NCI-H446 treated with DMSO at 0.1 percent for 48 hours (cell line): ENCODE measurements around the gene LRRN4.

ENCODE experiments used
- DNase-seq: peaks from one replicate; lab custom pipeline; 2025; lab: John Stamatoyannopoulos, UW

LRRN4 gene

DNA sequence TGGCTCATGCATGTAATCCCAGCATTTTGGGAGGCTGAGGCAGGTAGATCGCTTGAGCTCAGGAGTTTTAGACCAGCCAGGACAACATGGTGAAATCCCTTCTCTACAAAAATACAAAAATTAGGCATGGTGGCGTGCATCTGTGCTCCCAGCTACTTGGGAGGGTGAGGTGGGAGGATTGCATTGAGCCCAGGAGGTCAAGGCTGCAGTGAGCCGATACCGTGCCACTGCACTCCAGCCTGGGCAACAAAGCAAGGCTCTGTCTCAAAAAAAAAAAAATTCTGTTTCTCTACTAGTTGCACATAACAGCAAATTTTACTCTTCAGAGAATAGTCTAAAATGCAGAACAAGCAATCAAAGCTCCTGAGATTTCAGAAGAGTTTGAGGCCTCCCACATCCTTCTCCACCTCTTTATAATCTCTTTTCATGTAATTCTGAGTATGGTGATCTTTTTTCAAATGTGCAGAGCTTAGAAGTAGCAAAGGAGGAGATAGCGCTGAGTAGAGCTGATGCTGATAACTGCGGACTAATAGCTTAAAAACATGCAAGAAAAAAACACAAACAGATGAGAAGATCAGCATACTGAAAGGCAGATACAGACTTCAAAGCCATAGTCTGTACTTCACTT is 23.3 kb downstream of the LRRN4 start:
- DNase-seq = no peak

DNA sequence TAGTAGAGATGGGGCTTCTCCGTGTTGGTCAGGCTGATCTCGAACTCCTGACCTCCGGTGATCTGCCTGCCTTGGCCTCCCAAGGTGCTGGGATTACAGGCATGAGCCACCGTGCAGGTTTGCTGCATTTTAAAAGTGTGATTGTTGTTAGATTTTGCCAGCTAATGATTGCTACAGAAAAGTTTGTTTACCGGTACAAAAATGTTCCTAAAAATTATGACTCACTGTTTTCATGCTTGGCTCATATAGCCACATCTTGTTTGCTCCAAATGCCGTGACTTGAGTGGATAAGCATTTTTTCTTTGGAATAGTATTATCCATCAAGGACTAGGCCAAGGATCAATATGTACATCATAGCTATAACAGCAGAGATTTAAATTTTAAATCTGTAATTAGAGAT is 24.3 kb downstream of the LRRN4 start:
- no peak for DNase-seq

DNA sequence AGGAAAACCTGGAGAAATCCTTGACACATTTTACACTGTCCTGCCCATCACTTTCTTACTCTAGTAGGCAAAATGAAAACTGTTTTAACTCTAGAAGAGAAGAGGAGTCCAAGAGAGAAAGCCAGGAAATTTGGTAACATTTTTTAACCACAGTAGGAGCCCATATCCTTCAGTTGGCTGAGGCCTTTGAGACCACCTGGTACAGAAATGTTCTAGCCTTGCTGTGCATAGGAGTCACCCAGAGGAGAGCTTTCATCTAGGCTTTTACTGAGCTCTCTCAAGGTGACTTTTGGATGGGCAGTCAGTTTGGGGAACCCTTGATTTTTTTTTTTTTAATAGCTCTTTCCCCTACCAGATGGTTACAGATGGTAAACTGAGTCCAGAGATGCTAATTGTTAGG is 25.0 kb downstream of the LRRN4 start:
- no peak for DNase-seq

DNA sequence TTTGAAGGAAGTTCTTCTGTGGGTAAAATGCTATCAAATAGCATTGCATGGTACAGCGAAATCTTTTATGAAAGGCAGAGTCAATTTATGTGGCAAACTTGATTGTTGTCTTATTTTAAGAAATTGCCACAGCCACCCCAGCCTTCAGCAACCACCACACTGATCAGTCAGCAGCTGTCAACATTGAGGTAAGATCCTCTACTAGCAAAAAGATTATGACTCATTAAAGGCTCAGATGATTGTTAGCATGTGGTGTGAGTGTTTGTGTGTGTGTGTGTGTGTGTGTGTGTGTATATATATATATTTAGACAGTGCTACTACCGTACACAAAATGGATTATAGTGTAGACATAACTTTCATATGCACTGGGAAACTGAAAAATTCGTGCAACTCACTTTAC is 27.8 kb downstream of the LRRN4 start:
- DNase-seq = no peak

DNA sequence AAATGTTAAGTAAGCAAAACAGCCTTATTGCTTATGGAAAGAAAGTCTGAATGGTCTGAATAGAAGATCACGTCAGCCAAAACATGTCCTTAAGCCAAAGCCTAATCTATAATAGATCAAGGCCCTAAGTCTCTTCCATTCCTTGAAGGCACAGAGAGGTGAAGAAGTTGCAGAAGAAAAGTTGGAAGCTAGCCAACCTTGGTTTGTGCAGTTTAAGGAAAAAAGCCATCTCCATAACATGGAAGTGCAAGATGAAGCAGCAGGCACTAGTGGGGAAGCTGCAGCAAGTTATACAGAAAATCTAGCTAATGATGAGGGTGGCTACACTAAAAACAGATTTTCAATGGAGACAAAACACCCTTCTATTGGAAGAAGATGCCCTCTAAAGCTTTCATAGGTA is 29.1 kb downstream of the LRRN4 start:
- no peak for DNase-seq

DNA sequence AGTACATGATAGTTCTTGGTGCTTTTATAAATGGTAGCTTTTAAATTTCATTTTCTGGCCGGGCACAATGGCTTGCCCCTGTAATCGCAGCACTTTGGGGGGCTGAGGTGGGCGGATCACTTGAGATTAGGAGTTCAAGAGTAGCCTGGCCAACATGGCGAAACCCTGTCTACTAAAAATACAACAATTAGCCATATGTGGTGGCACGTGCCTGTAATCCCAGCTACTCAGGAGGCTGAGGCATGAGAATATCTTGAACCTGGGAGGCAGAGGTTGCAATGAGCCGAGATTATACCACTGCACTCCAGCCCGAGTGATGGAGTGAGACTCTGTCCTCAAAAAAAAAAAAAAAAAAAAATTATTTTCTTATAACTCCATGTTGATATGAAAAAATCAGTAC is 36.0 kb downstream of the LRRN4 start:
- DNase-seq = no peak

DNA sequence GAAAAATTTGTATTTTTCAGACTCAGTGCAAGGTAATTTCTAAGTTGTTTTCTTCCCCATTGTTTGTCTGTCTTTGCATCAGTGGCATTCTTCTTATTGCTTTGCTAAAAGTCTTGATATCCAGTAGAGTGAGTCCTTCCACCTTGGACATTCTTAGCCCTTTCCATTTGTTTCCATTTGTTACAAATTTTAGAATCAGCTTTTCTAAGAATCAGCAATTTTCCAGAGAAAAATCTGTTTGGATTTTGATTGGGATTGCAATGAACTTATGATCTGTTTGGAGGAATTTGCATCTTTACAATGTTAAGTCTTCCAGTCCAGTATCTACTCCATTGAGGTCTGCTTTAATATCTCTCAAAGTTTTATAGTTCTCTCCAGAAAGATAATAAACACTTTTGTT is 36.4 kb downstream of the LRRN4 start:
- no peak for DNase-seq

DNA sequence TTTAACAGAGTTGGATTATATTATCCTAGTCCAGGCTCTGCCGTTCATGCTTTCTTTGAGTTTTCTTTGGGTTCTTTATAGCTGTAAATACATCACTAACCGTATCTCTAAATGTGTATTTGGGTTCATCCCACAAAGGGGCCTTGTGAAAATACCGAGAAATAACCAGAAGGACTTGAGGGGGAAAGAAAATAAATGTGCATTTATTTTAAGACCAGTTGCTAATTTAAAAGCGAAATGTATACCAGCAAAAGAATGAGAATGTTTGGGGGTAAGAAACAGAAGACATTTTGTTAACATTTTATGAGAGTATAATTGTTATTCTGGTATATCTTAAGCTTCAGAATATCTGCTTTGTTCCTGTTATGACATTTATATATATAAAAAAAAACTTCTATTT is 38.9 kb downstream of the LRRN4 start:
- no peak for DNase-seq

DNA sequence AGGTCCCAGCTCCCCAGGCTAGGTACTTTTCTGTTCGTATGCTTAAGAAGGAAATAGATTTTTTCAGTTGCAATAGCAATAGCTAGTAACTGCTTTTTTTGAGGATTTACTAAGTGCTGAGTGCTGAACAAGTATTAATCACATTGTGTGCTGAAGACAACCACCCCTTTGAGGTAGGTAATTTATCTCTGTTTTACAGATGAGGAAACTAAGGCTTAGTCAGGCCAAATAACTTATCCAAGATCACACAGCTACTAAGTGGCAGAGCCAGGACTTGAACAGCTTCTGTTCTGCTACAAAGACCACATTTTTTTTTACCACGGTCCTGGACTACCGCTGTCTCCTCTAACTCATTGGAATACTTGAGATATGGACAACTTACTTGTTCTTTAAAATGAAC is 39.8 kb downstream of the LRRN4 start:
- no peak for DNase-seq

DNA sequence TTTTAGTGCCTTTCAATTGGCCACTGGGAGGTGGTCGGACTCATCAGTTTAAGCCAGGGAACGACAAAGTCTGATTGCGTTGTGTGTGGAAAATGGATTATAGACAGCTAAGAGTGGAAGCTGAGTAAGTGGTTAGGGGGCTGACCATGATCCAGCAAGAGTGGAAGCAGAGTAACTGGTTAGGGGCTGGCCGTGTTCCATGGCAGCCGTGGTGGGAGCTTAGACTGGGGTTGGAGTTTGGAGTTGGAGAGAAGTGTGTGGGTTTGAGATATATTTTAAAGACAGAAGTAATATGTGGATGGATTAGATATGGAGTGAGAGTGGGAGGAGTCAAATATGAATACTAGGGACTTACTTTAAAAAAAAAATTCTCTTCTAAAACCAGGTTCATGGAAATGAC is 41.7 kb downstream of the LRRN4 start:
- no peak for DNase-seq

DNA sequence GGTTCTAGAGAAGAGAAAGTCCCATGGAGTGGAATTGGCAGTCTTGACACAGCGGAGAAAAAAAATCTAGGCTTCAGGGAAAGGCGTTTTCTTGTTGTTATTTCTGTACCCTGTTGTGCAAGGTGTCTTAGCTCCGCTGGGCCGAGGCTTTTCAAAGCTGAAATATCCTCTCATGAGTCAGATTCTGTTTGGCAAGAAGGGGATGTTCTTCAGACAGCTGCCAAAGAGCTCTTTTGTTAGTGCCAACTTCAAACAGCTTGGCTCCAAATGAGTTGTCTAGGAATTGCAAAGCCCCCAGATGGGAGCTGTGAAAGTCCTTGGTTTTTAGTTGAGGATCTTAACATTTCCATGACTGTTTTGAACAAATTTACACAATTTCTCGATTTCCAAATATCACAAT is 45.6 kb downstream of the LRRN4 start:
- DNase-seq = peak; percentile 89

DNA sequence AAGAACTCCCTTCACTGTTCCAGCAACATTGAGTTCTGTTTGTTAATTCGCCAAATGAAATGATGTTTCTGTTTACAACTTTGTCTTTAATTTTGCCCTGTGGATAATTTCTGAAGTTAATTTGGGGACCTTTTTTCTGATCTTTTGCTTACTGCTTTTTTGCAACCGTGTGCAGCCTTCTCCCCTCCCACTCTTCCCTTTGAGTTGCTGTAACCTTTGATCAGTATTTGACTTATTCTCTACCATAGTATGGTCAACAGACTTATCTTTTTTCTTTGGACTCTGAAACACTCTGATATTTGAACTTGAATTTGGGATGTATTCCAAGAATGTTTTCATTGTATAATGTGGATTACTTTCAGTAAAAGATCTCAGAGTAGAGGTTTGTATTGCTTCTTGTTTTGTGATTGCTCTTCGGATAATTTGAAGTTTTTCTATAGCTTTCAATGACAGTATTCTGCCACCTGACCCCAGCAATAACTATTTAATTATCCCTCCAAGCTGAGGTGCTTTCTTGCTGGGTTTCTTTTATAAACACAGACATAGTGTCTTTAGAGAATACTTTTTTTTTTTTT is 46.2 kb downstream of the LRRN4 start:
- DNase-seq = no peak

DNA sequence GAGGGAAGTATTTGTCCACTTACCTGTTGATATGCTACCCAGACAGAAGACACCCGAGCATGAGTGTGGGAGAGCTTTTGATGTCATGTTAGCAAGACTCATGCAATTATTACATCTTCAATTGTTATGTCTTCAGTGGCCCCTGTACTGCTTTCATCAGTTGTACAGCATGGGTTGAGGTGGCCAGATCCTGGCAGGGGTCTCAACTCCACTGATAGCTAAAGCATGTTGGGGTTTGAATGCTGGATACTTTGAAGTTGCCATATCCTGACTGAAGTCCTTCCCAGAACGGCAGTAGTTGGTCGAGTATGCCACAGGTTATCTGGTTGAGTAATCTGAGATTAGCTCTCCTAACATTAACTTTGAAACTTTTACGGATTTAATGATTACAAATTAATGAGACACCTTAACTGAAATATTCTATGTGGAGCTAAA is 46.7 kb downstream of the LRRN4 start:
- no peak for DNase-seq

DNA sequence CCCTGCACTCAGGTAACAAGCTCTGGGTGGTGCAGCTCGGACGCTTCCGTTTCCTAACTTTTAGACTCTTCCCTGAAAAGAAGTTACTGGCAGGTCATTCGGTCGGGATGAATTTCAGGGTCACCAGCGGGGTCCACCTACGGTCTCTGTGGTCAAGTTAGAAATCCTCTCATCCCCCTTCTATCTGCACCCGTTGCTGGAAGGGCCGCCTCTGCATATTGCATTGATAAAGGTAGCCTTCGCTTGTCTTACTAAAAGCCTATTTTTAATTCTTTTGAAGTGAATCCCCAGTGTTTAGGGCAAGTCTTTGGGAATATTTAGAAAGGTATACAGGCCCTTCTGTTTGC is 47.3 kb downstream of the LRRN4 start:
- no peak for DNase-seq

DNA sequence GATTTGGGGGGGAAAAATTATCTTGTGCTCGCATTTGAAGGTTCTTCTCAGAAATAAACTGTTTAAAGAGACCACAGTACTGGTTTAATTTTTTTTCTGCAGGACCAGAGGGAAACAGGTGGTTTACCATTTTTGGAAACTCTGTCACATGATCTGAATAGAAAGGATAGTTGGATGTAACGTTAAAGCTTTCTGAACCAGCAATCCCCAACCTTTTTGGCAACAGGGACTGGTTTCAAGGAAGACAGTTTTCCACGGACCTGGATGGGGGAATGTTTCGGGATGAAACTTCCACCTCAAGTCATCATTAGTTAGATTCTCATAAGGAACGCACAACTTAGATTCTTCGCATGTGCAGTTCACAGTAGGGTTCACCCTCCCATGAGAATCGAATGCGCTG is 53.0 kb downstream of the LRRN4 start:
- DNase-seq = no peak

DNA sequence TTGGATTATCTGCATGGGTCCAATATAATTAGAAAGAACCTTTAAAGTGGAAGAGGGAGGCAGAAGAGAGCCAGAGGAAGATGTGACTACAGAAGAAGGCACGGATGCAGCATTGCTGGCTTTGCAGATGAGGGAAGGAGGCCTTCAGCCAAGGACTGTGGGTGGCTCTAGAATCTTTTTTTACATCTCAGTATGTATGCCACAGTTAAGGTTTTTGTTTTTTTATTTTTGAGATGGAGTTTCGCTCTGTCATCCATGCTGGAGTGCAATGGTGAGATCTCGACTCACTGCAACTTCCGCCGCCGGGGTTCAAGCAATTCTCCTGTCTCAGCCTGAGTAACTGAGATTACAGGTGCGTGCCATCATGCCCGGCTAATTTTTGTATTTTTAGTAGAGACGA is 54.1 kb downstream of the LRRN4 start:
- DNase-seq = no peak

DNA sequence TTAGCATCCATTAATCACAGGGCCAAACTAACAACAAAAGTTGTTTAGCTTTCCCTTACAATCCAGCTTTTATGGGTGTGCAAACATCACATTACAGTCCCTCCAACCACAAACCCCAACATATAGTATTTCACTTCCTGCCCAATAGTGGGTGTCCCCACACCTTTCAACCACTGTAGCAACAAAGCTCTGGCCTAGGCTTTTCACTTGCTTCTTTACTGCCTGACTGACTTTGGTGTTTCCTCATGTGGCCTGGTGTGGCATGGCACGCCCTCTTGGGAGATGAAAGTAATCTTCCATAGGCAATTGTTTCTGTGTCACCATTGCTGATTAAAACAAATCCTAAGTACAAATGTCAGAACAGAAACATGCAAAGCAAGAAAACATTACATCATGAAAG is 57.1 kb downstream of the LRRN4 start:
- DNase-seq = no peak

DNA sequence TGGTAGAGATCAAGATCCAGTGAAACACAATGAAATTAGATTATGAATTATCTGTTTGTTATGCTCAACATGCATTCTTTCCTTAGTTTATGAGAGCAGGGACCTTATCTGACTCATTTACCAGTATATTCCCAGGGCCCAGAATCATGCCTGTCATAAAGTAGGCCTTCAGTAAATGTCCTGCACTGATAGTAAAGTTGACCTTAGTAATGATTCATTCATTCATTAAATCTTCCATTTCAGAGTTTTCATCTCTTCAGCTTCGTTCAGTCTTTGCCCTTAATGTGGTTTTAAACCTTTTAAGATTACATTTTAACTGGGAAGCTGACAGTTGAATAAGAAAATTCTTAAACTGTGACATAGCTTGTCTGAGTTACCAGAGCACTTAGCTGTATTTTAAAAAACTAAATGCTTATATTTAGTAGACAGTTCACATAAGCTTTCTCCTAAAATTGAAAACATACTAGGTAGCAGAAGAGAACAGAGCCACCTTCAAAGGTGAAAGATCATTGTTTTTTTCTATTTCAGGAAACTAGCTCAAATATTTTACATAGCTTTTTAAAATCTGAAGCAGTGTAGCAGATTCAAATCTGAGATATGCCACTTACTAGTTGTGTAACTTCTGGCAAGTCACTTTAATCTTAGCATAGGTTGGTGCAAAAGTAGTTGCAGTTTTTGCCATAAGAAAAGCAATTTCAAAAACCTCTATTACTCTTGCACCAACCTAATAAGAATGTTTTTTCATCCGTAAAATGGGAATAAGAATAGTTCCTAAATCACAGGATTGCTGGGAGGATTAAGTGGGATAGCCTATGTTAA is 62.0 kb downstream of the LRRN4 start:
- DNase-seq = no peak

DNA sequence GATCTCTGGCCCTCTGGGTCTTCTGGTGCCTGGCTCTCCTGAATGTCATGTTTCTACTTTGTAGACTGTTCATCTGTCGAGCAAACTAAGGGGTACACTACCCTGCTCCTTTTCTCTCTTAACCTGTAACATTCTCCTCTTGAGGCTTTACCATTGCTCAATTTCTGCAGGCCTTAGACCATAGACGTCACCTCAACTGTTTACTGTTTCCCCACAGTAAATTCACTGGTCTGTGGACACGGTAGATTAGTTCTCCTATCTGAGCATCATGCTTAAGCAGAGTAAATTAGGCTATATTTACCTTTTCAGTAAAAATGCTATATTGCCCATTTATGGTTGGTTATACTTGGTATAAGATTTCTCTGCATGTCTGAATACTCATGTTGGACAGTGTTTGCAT is 62.9 kb downstream of the LRRN4 start:
- DNase-seq = no peak
